Heart right ventricle (tissue), 16 donors: ENCODE data around the gene APBB1. TPM values are rescaled to one million over a fixed set of nuclear protein-coding genes. Genes with fewer than 3 reads are reported as not detected.

Source experiments
- ATAC-seq, 8 donors: fragments of 200-7000 bp; cut with Tn5 transposase; one replicate each; pipeline ENCODE4 v1.9.1; 2020; ENCODE audit warnings: mild to moderate bottlenecking in 8 of 8, moderate library complexity in 8 of 8, moderate number of reproducible peaks in 1 of 8
- DNase-seq, 2 donors: peaks; one replicate each; pipeline ENCODE4 v3.0.0-alpha.2; 2020
- H3K27ac ChIP-seq, 10 donors: fragments of 200-600 bp; sonication (generic) in 2 of 10; one replicate each; pipeline versions ENCODE4 v1.5.0 to v1.8.0; 2020 to 2022; ENCODE audit warnings: mild to moderate bottlenecking in 3 of 10
- H3K27me3 ChIP-seq, 7 donors: fragments of 200-600 bp; one replicate each; pipeline ENCODE4 v1.8.0; 2021 to 2022; ENCODE audit warnings: mild to moderate bottlenecking in 2 of 7
- H3K36me3 ChIP-seq, 9 donors: fragments of 200-600 bp; sonication (generic) in 1 of 9; one replicate each; pipeline versions ENCODE4 v1.5.0 to v1.8.0; 2020 to 2022; ENCODE audit warnings: mild to moderate bottlenecking in 2 of 9
- H3K4me1 ChIP-seq, 9 donors: fragments of 200-600 bp; sonication (generic) in 1 of 9; one replicate each; pipeline versions ENCODE4 v1.5.0 to v1.8.0; 2020 to 2022; ENCODE audit warnings: mild to moderate bottlenecking in 4 of 9
- H3K4me3 ChIP-seq, 10 donors: fragments of 200-600 bp; sonication (generic) in 2 of 10; one replicate each; pipeline versions ENCODE4 v1.5.0 to v1.8.0; 2020 to 2022; ENCODE audit warnings: mild to moderate bottlenecking in 7 of 10, moderate library complexity in 2 of 10
- H3K9me3 ChIP-seq, 11 donors: fragments of 200-600 bp in 10 of 11; sonication (generic) in 2 of 11; one replicate each; pipeline versions ENCODE4 v1.5.0 to v1.8.0; 2013 to 2022; ENCODE audit warnings: mild to moderate bottlenecking in 2 of 11, control low read depth in 1 of 11, moderate library complexity in 1 of 11
- WGBS, 2 donors: extraction: QIAGEN DNeasy Blood & Tissue Kit; methylation state at CpG; one replicate each; pipeline ENCODE4 v1.1.7; 2013; ENCODE audit warnings: inconsistent platforms in 1 of 2; 5-methylcytosine and 5-hydroxymethylcytosine counted together
- intact Hi-C, 10 donors: fragments of 100-400 bp; cut with DNase I; formaldehyde crosslinking; loops; one replicate each; pipeline versions ENCODE4 v1.11.1 to v1.14.2; 2022
- polyA plus RNA-seq, 2 donors: library from polyadenylated mRNA; stranded (reverse); fragments of 200-250 nt; gene quantifications; one replicate each; pipeline ENCODE4 v1.2.3, GENCODE V29; 2013
- total RNA-seq, 10 donors: library from RNA; stranded (reverse); fragmentation: NEBNext Ultra II Directional in 3 of 10; extraction: Animal tissue kit (Norgen Biotek cat#: 25700) in 3 of 10; gene quantifications; one replicate each; pipeline versions ENCODE4 v1.2.1 to v1.2.4, GENCODE V29; 2021 to 2023
- TF ChIP-seq, protein P1 (sequence below), 9 donors: fragments of 200-600 bp; sonication (generic) in 2 of 9; IDR thresholded peaks; one replicate each; pipeline versions ENCODE4 v1.5.0 to v1.8.0; 2021 to 2022; ENCODE audit warnings: antibody characterized with exemption in 9 of 9, mild to moderate bottlenecking in 5 of 9, moderate library complexity in 1 of 9
- donor health status: Arrhythmogenic right ventricular cardiomyopathy.
- donor health status: ischemic (EF 13 %, LVEDD 7.1; RV severe dilation, severe dysfunction).
- donor health status: healthy with polysubstance abuse.
- donor health status: DM: no; HTN: yes; CAD: no.
- donor health status: DM: no; HTN: no; CAD: no.
- donor health status: ischemic (EF 25% LVEDD 6.9; RV normal size, moderate dysfunction).
- donor health status: ischemic (EF 25% LVEDD 5.7; RV mildly dilated, moderate dysfunction).
- donor health status: healthy.
- donor health status: DM: yes; HTN: yes; CAD: no.
- donor health status: Ischemic cardiomyopathy.
- donor health status: ischemic (EF 35%, LVEDD 5.7; RV mildly dilated, moderate dysfunction).
- donor health status: nonischemic (EF 11% LVEDD 7.7; RV severe dilation, severe dysfunction).
- donor health status: DM: yes; HTN: yes; CAD: no.
- donor health status: PGD.
- donor health status: ischemic (EF 29% LVEDD 5.4; RV normal size, mild dysfunction).
- donor health status: nonischemic (EF 23%, LVEDD 6.1; RV moderate dilation, normal function).

APBB1 gene
- total and polyA plus RNA-seq, 12 donors: 54.3 to 93.3 (median 71.1) TPM

DNA sequence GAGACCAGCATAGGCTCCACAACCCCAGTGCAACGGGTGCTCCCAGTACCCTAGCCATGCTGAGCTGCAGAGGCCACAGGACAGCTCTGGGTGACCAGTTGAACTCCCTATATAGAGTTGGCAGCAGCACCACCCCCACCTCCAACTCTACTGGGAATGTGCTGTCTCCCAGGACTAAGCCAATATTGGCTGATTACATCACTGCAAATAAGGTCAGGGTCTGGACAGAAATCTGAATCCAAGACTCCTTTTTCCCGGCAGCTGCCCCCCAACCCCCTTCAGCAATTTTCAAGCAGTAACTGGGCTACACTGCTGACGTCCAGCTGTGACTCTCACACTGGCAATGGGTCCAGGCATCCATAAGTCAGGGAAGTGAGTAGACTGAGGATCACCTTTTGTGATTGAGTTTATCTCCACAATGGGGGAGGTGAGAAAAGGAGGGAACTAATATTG lies 22.0 kb upstream of the APBB1 start, which contains the start of gene HPX:
HPX (minus strand) TSS at position 82 of the 453 bp plus-strand sequence; CDS start at position 58, 24 bp downstream.
- intact Hi-C loops: loop anchor here in 5 of 10 donors (2.0 to 5.0 kb wide), 4 partner anchors 59 to 66 kb away; no protein-coding TSS in a partner anchor
- 72 to 77% methylated on average over 3 of the region's 3 CpGs for WGBS, 2 donors

DNA sequence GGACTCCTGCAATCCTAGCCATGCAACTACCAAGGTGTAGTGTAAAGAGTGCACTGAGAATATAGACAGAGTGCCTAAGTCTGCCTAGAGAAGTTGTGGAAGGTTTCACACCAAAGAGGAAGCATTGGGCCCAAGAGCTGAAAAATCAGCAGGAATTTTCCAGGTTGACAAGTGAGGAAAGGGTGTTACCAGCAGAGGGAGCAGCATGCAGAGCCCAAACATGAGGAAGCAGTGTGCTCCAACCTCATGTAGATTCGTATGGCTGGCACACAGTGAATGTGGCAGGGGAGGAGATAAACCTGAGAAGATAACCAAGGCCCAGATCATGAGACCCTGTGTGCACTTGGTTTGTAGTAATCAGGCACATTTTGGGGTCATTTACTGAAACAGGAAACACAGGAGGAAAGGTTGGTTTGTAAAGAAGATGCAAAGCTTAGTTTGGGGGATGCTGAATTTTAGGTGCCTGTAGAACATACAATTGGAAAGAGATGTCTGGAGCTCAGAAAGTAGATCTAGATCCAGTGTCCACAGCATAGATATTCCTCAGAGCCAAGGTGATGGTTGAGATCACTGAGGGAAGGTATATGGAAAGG lies 20.2 kb upstream of the APBB1 start:
- DNase-seq (peak in 1 of 2 donors; percentile 28), ATAC-seq (peak in 5 of 8 donors; percentile 49 to 73 (median 62))
- H3K4me1 ChIP-seq: peaks cover 0 to 19% (median 0%) of the 10 kb centered on the region in 9 donors
- WGBS, 2 donors: 3 to 8% methylated on average over 1 of the region's 1 CpG
- no peak overlapping the region for H3K4me3 ChIP-seq
- intact Hi-C loops: loop anchor here in 3 of 10 donors (5.0 kb wide), 1 partner anchor 68 kb away; no protein-coding TSS in a partner anchor
- H3K27ac ChIP-seq: no peak overlapping the region
- H3K9me3 ChIP-seq: no peaks in the 10 kb centered on the region
- no peaks in the 10 kb centered on the region for H3K36me3 ChIP-seq
- TF ChIP-seq, protein P1, sequence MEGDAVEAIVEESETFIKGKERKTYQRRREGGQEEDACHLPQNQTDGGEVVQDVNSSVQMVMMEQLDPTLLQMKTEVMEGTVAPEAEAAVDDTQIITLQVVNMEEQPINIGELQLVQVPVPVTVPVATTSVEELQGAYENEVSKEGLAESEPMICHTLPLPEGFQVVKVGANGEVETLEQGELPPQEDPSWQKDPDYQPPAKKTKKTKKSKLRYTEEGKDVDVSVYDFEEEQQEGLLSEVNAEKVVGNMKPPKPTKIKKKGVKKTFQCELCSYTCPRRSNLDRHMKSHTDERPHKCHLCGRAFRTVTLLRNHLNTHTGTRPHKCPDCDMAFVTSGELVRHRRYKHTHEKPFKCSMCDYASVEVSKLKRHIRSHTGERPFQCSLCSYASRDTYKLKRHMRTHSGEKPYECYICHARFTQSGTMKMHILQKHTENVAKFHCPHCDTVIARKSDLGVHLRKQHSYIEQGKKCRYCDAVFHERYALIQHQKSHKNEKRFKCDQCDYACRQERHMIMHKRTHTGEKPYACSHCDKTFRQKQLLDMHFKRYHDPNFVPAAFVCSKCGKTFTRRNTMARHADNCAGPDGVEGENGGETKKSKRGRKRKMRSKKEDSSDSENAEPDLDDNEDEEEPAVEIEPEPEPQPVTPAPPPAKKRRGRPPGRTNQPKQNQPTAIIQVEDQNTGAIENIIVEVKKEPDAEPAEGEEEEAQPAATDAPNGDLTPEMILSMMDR (IDR thresholded peaks at IDR 0.05): peak; percentile 12 to 73 (median 69)
- no peaks in the 10 kb centered on the region for H3K27me3 ChIP-seq

More for the DNA sequence above, 22.0 kb upstream of the APBB1 start, which contains the start of gene HPX:
- ATAC-seq (no peak), DNase-seq (no peak)
- TF ChIP-seq, protein P1 (IDR thresholded peaks at IDR 0.05): no peak
- Histone ChIP-seq H3K4me1 (peaks cover 0 to 19% (median 0%) of the 10 kb centered on the region in 9 donors), H3K27ac (no peak within 1 kb of the TSS), H3K27me3 (no peaks in the 10 kb centered on the region), H3K9me3 (no peaks in the 10 kb centered on the region), H3K36me3 (no peaks in the 10 kb centered on the region), H3K4me3 (no peak within 1 kb of the TSS)

DNA sequence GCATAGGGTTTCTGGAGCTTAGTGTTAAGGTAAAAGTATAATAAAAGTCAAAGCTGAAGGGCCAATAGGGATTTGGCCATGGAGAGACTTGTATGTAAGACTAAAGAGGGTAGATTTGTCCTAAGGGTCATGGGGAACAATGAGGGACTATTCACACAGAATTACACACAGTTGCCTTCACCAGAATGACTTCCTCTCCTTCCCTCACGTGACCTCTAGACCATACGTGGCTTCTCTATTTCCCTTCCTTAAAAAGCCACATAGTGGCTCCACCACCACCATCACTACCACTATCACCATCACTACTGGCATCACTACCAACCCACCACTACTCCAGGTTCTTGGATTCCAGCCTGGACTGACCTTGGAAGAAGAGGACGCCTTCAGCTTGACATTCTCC lies 19.1 kb upstream of the APBB1 start:
- DNase-seq: no peak
- Histone ChIP-seq H3K4me3 (no peak overlapping the region), H3K4me1 (peaks cover 0 to 19% (median 0%) of the 10 kb centered on the region in 9 donors), H3K9me3 (no peaks in the 10 kb centered on the region), H3K36me3 (no peaks in the 10 kb centered on the region), H3K27ac (no peak overlapping the region), H3K27me3 (no peaks in the 10 kb centered on the region)
- 65% methylated on average over 3 of the region's 3 CpGs for WGBS, 2 donors
- TF ChIP-seq, protein P1 (IDR thresholded peaks at IDR 0.05): no peak
- ATAC-seq: peak in 2 of 8 donors; percentile 18 to 26
- intact Hi-C loops: loop anchor here in 3 of 10 donors (5.0 kb wide), 1 partner anchor 69 kb away; no protein-coding TSS in a partner anchor

DNA sequence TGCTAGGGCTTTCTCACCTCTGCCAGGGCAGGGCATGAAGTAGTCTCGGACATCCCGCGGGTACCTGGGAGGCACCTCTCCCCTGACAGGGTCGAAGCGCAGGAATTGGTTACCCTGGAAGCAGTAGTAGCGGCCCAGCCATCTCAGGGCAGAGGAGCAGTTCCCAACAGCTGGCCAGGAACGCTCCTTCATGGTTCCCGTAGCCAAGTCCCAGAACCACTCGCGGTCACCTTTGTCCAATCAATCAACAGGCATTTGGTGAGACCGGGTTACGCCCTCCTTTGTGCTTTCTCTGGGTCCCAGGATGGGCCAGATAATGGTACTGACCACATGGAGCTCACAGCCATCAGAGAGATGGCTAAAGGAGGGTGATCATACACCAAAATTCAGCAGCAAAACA lies 18.5 kb upstream of the APBB1 start:
- intact Hi-C loops: loop anchor here in 3 of 10 donors (5.0 kb wide), 1 partner anchor 70 kb away; no protein-coding TSS in a partner anchor
- Histone ChIP-seq H3K9me3 (no peaks in the 10 kb centered on the region), H3K4me1 (peaks cover 0 to 19% (median 0%) of the 10 kb centered on the region in 9 donors), H3K4me3 (no peak overlapping the region), H3K36me3 (no peaks in the 10 kb centered on the region), H3K27ac (no peak overlapping the region), H3K27me3 (no peaks in the 10 kb centered on the region)
- WGBS, 2 donors: 93% methylated on average over 12 of the region's 12 CpGs
- ATAC-seq: no peak
- TF ChIP-seq, protein P1 (IDR thresholded peaks at IDR 0.05): no peak
- no peak for DNase-seq
